TTC549 (cell line): Measurements from ENCODE around the gene NFIC.
"Not testable (repeated sequence)": the region's sequence is repeated elsewhere in the genome, so short reads cannot be mapped to it uniquely, and the experiment has no call there.

ENCODE experiments used
- FAIRE-seq: peaks from 2 replicates; lab custom pipeline; 2012; peaks lifted over from hg19 to GRCh38; lab: Jason Lieb, UNC

Gene NFIC

DNA sequence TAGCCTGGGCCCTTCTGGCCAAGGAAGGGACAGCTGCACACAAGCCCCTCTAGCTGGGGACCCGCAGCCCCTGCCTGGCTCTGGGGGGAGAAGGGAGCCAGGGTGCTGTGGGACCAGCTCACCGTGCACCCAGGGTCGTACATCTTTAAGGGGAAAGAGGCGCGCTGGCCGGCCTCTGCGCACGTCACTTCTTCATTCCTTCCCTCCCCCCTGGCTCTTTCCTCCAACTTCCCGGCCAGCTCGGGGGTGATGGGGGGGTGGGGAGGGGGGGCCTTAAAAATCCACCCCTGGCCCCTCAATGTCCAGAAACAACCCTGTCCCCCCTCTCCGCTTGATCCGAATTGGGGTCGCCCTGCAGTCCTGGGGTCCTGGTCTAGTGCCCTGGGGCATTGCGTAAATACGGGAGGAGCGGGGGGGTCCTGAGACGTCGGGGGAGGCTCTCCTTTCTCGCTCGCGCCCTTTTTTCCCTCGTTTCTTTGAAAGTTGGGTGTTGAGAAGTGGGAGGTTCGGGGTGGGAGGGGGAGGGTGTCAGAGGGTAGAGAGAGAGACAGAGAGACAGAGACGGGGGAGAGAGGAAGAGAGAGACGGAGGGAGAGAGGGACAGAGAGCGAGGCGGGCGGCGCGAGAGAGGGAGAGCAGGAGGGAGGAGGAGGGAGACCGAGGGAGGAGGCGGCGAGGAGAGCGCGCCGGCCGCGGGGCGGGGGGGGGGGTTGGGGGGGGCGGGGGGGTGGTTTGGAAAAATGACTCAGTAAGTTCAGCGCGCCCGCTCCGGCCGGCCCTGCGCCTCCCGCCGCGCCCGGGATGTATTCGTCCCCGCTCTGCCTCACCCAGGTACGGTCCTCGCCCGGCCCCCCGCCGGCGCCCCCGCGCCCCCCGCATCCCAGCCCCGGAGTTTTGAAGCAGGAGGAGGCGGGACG, at the start of gene NFIC:
NFIC (plus strand) TSS at position 748 of the 917 bp plus-strand sequence; CDS start at position 802, 54 bp downstream.
- FAIRE-seq: no peak

DNA sequence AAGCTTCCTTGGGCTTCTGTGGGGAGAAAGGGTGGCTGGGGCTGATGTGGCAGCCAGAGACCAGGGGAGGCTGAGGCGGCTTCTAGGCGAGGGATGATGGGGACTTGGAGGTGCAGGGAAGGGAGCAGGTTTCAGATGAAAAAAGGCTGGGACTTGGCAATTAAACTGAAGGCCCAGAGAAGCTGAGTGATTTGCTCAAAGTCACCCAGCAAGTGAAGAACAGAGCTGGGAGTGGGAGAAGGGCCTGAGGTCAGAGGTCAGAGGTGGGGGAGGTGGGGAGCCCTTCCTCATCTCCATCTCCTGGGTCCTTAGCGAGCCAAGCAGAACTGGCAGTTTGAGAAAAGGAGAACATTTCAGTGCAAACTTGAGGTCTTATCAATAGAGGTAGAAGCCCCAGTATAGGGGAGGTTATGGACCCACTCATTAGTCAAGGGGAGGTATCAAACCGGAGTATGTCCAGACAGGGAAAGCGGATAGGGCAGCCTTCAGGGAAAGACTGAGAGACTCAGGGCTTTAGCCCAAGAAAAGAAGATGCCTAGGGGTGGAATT, 49.6 kb upstream of the NFIC start:
- no peak for FAIRE-seq

DNA sequence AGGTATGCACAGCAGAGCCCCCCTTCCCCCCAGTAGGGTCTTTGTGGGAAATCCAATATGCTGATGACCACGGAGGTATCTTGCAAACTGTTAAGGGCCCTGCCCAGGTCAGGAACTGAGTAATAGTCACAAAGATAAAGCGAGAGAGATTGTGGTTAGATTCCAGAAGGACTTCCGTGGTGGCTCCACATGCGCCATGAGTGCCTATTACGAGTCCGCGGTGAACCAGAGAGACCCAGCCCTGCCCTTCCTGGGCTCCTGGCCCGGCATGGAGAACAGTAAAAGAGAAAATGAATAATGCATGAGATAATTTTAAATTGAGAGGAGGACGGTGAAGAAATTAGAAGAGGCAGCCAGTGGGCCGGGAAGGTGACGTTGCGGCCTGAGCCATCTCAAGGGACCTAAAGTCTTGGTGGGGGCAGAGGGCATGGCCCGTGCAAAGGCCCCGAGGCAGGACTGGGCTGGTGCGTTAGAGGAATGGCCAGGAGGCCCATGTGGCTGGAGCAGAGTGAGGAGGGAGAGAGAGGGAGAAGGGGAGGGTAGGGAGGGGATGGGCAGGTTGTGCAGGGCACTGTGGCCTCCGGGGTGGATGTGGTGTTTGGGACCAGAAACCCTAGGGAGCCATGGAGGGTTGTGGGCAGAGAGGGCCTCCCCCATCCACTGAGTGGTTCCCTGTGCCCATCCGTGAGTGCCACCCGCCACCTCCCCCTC, 46.6 kb upstream of the NFIC start:
- no peak for FAIRE-seq

DNA sequence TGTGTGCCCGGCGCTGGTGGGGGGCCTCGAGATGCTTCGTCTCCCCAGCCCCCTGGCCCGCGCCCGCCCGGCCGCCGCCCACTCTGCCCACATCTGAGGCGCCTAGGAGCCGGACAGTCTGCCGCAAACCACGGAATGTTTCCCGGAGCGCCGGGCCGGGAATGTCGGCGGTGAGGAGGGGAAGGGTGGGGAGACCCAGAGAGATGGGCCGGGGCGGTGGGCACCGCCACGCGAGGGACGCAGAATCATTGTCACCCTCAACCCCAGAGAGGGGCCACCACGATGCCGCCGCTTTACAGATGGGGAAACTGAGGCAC, 46.1 kb upstream of the NFIC start:
- FAIRE-seq: no peak

DNA sequence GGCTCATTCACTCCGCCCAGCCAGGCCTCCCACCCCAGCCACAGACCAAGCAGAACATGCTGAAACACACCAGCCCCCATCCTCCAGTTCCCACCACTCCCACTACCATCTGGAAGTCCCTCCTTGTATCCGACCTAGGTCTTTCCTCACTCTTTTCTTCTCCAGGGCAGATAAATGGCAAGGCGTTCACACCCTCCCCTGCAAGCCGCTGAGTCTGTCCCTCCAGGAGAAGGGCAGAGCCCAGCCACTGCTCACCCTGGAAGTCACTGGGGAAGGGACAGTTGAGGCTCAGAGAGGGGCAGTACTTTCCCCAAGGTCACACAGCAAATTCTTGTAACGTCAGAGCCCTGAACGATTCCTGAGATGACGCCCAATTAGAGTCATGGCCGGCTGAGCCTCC, 45.5 kb upstream of the NFIC start:
- FAIRE-seq: no peak

DNA sequence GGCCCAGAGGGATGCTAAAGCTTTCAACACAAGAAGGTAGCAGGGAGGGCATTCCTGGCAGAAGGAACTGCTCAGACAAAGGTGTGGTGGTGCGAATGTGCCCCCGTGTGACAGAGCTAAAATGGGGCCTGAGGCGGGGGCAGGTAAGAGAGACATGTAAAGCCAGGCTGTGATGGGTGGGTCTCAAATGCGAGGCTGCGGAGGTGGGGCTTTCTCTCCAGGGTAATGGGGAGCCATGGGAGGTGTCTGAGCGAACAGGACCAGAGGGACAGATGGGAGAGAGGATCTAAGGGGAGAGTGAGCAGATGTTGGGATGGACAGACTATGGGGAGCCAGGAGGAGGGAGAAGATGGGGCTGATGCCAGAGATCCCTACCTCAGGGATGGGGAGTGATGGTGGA, 44.7 kb upstream of the NFIC start:
- no peak for FAIRE-seq

- FAIRE-seq: no peak
These were observed 44.0 kb upstream of the NFIC start for GRCh38 chr19:3322199-3322978.

- FAIRE-seq: no peak
These were observed 43.4 kb upstream of the NFIC start for GRCh38 chr19:3323026-3323425.

DNA sequence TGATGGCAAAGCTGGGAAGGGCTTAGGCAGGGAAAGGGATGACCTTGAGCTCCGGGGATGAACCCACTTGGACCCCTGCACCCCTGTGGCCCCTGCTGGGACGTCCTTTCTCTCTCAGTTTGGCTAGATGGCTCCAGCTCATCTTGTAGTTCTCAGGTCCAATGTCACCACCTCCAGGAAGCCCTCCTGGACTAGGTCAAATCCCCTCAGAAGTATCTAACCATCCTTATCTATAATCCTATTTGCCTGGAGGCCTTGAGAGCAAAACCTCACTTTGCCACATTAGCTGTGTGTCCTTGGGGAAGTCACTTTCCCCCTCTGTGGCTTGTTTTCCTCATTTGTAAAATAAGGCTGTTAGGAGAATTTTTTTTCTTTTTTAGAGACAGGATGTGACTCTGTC, 42.7 kb upstream of the NFIC start:
- FAIRE-seq: no peak

GRCh38 chr19:3324405-3324856, 42.0 kb upstream of the NFIC start:
- no peak for FAIRE-seq

DNA sequence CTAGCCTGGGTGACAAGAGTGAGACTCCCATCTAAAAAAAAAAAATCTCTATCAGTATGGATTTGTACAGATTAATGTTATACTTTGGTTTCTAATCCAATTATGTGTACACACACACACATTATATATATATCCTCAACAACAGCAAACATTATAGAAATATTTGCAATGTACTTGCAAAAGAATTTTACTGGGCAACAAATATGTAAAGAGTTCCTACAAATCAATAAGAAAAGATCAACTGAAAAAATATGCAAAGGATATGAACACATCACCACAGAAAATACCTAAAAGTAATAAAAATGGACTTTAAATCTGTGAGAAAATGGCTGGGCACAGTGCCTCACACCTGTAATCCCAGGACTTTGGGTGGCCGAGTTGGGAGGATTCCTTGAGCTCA, 40.9 kb upstream of the NFIC start:
- no peak for FAIRE-seq

GRCh38 chr19:3328743-3329142, 37.6 kb upstream of the NFIC start:
- FAIRE-seq: no peak

DNA sequence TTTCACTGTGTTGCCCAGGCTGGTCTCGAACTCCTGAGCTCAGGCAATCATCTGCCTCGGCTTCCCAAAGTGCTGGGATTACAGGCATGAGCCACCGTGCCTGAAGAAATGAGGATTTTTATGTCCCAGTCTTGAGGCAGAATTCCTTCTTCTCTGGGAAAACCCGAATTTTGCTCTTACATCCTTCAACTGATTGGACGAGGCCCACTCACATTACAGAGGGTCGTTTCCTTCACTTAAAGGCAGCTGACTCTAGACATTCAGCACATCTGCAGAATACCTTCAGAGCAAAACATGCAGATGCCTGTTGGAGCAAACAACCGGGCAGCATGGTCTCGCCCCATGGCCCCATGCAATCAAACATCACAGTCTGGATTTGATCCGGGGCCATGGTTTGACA, 36.3 kb upstream of the NFIC start:
- FAIRE-seq: no peak

GRCh38 chr19:3332232-3332631, 34.2 kb upstream of the NFIC start:
- not testable (repeated sequence) for FAIRE-seq

DNA sequence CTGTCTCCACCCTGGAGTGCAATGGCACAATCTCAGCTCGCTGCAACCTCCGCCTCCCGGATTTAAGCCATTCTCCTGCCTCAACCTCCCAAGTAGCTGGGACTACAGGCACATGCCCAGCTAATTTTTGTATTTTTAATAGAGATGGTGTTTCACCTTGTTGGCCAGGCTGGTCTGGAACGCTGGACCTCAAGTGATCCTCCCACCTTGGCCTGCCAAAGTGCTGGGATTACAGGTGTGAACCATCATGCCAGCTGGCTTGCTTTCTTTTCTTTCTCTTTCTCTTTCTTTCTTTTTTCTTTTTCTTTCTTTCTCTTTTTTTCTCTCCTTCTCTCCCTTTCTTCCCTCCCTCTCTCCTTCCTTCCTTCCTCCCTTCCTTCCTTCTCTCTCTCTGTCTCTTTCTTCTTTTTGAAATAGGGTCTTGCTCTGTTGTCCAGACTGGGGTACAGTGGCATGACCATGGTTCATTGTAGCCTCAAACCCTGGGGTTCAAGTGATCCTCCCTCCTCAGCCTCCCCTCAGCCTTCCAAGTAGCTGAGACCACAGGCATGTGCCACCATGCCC, 33.3 kb upstream of the NFIC start:
- FAIRE-seq: no peak

GRCh38 chr19:3333662-3334061, 32.7 kb upstream of the NFIC start:
- FAIRE-seq: no peak

GRCh38 chr19:3334749-3335430, 31.5 kb upstream of the NFIC start:
- FAIRE-seq: not testable (repeated sequence)

DNA sequence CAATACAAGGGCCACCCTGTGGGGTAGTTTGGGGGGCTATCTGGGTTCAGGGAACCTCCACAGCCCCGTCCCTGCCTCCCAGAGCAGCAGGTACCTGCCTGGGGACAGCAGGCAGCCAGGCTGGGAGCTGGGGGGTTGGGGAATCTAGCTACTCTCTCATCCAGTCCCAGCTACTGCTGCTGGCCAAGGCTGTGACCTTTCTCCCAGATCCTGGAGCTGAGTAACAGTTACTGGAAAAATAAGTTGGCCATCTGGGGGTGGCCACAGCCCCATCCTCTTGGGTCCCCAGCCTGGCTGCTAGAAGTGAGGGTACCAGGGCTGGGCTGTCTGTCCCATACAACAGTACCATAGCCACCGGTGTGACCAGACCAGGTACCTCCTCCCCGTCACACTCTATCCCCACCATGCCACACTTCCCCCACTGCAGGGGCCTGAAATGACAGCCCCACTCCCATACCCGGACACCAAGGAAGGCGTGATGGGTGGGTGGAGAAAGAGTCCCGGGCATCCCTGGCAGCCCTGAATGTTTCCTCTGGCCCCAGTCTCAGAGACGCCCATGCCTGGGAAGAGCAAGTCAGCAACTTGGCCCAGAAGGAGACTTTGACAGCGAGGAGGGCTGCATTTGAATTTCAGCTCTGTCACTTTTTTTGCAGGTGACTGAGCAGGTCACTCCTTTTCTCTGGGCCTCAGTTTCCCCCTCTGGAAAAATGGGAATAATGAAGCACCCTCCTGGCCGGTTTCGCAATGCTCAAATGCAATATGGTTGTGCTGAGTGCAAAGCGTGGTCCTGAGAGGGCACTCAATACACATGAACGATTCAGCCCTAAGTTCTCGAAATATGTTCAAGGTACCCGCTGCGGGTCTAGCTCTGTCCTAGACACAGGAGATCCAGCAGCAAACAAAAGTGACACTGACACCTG, 30.7 kb upstream of the NFIC start:
- no peak for FAIRE-seq

DNA sequence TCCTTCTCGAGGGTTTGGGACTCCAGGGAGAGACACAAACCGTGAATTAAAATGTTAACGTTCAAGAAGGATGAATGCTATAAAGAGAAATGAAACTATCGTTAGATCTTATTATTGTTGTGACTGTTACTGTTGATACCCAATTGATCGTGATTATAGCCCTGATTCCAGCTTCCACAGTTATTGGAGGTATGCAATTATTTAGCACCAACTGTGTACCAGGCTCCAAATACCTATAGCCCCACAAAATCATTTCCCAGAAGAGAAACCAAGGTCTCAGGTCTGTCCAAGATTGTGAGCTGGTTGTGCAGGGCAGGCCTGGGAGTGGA, 30.1 kb upstream of the NFIC start:
- FAIRE-seq: no peak

GRCh38 chr19:3336680-3337523, 29.5 kb upstream of the NFIC start:
- no peak for FAIRE-seq
